TTC549 (cell line): Measurements from ENCODE around the gene NUDT22.

Experiments
- FAIRE-seq: peaks from 2 replicates; lab custom pipeline; 2012; peaks lifted over from hg19 to GRCh38; lab: Jason Lieb, UNC

The NUDT22 gene, protein sequence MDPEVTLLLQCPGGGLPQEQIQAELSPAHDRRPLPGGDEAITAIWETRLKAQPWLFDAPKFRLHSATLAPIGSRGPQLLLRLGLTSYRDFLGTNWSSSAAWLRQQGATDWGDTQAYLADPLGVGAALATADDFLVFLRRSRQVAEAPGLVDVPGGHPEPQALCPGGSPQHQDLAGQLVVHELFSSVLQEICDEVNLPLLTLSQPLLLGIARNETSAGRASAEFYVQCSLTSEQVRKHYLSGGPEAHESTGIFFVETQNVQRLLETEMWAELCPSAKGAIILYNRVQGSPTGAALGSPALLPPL

GRCh38 chr11:64225608-64226506, at the start of gene NUDT22, which contains the start of gene TRPT1:
Gene NUDT22 (plus strand): TSS chr11:64226274. CDS start chr11:64226653, 379 bp downstream.
Gene TRPT1 (minus strand): TSS chr11:64226186. CDS start chr11:64225860, 326 bp downstream.
- no peak for FAIRE-seq

- FAIRE-seq = no peak
Observed at GRCh38 chr11:64176751-64177150, 49.3 kb upstream of the NUDT22 start.

- no peak for FAIRE-seq
Observed at GRCh38 chr11:64178203-64178602, 47.9 kb upstream of the NUDT22 start.

- no peak for FAIRE-seq
Observed at GRCh38 chr11:64178951-64179639, 47.0 kb upstream of the NUDT22 start.

GRCh38 chr11:64180891-64181290, 45.2 kb upstream of the NUDT22 start:
- no peak for FAIRE-seq

DNA sequence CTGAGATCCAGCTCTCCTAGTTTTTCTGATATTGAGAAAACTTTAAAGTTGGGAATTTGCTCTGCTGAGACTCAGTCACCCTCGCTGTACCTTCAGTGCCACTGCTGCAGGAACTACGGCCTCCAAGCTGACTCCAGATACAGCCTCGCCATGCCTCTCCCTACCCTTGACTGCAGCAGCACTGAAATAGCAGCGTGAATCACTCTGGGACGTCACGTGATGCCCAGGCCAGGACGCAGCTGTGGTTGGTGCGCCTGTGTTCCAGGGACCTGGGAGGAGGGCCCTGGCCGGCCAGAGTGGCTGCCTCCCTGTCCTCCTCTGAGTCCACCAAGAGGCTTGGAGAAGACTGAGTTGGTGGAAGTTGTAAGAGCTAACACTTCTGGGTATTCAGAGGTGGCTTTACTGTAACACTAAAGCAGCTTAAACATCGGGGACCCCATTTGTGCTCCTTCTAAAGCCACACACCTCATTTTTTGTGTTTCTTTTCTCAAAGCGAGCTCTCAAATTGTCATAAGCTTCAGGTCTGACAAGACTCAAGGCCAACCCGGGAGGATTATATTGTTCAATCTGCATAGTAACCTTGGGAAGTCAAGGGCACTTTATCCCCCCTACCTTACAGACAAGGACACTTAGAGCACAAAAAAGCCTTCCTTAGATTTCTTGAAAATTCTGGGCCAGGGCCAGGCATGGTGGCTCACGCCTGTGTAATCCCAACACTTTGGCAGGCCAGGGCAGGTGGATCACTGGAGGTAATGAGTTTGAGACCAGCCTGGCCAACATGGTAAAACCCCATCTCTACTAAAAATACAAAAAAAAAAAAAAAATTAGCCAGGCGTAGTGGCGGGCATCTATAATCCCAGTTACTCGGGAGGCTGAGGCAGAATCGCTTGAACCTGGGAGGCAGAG, 44.3 kb upstream of the NUDT22 start:
- FAIRE-seq = no peak

GRCh38 chr11:64183890-64184289, 42.2 kb upstream of the NUDT22 start:
- no peak for FAIRE-seq

DNA sequence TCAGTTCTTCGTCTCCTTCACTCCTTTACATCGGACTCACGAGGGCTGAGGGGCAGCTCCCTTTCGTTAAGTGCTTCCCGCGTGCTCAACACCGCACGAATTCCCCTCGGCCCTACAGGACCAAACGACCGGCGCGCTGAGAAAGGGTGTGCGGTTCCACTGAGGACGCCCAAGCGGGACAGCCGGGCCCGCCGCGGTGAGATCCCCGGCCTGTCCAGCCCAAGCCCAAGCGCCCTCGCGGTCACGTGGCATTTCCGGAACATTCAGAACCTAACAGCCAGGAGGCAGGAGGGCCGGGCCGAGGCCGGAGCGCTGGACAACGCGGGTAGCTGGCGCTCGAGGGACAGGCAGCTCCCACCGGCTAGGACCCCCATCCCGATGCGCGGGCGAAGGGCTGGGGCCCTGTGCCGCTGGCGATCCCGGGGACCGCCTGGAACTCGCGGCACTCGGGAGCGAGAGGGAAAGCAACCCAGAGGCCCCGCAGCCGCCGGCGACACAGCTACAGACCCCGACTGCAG, 40.8 kb upstream of the NUDT22 start:
- no peak for FAIRE-seq

DNA sequence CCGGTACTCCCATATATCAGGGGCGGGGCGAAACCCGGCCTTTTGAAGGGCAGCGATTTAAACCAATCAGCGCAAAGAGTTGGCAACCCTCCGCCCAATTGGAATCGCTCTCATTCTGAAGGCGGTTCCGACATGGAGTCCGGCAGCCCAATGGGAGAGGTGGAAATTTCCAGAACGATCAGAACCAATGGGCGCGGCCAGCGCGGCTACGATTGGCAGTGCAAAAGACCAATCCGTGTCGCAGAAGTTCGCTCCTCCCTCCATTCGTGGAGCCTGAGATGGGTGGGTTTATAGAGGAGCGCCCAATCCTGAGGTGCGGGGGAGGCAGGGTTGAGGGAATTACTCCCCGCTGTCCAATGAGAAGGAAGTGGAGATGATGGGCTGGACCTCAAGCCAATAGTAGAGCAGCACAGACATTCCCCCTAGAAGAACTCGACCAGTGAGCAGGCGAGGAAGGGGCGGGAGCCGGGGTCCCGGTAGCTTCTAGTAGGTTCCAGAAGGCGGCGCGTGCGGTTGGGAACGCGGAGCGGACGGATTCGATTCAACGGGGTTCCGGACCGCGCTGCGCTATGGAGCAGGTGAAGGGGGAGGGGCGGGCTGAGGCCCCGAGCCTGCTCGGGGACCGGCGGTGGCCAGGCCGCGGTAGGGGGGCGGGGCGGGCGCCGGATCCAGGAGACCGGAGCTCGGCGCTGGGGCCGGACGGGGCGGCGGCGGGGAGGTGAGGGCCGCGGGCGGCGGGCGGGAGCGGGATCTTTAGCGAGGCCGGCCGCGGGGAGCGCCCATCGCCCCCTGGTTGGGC, 40.2 kb upstream of the NUDT22 start, which contains the start of gene STIP1:
STIP1 (plus strand) TSS at position 479 of the 799 bp plus-strand sequence; CDS start at position 570, 91 bp downstream.
- FAIRE-seq = peak; percentile 91

DNA sequence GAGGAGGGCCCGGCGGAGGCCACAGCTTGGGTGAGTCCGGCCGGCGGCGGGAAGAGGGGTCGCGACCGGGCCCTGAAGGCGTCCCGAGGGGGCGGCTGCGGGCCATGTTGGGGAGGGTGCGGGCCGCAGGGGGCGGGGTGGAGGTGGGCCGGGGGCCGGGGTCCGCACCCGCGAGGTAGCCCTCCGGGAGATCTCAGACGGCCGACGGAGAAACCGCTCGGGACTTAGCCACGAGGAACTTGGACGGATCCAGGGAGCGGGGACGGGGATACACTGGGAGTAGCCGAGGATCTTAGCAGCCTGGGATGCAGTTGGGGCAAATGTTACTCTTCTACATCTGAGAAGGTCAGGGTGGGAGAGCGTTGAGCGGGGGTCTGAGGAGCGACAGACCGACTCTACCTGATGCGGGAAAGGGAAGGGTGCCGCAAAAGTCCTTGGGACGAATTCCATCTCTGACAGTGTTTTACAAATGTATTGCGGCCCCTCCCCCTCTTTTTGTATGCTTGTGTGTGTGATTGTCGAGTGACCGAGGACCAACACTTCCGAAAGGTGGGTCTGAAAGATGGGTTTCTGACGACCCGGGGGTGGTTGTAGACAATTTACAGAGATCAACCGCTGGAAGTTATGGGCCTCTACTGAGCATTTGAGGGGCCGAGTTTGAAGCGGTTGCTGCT, 39.4 kb upstream of the NUDT22 start:
- FAIRE-seq = no peak

DNA sequence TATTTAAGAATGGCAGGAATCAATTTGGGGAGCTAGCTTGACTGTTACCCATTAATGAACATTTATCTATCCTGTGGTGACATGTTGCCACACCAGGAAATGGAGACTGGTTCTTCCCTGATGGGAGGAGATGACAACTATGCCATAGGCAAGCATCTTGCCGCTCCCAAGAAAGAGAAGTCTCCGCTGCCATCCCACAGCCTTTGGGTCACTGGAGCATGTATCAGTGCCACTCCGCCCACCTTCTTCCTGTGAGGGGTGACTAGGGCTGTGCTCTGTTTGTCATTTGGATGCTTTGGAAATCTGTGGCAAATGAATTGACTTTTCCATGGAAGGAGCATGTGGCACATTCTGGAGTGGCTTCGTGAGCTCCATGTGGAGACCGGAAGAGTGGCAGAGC, 33.6 kb upstream of the NUDT22 start:
- no peak for FAIRE-seq

GRCh38 chr11:64196626-64197025, 29.4 kb upstream of the NUDT22 start:
- no peak for FAIRE-seq

DNA sequence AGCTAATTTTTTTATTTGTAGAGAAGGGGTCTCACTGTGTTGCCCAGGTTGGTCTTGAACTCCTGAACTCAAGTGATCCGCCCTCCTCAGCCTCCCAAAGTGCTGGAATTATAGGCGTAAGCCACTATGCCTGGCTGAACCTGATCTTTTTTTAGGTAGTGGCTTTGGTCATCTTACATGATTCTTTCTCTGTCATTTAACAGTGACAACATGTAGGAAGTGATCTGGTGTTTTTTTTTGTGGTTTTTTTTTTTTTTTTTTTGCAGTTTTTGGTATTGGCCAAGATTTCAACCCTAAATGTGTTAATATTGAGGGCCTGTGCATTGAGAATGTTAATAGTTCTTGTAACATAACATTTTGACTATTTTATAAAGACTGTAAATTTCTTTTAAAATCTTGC, 27.6 kb upstream of the NUDT22 start:
- no peak for FAIRE-seq

DNA sequence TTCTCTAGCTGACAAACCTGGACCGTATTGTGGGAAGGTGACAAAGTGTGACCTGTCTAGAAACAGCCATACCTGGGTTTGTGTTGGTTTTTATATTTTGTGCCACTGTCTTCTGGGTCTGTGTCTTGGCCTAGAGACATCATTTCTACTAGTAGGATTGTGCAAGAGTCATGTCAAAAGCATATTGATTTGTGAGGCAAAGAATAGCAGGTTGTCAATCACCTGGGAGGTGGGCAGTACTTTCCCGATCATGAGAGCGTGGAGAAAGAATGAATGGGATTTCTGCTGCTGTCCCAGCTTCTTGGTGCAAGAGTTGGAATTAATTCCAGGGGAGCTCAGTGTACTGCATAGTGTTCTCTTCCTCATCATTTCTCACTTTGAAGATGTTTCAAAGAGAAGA, 24.5 kb upstream of the NUDT22 start:
- no peak for FAIRE-seq

DNA sequence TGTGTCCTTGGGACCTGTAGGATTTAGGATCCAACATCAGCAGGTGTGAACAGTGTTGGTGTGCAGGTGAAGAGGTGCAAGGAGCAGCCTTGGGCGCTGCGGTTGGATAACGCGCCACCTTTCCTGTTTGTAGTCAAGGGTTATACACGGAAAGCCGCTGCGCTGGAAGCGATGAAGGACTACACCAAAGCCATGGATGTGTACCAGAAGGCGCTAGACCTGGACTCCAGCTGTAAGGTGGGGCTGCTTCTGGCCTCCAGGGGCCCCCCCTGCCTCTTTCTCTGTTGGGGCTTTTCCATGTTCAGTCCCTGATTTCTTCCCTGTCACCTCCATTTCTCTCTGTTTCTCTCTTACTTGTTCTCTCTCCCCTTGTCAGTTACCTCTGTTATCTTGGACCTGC, 23.1 kb upstream of the NUDT22 start:
- FAIRE-seq = no peak

DNA sequence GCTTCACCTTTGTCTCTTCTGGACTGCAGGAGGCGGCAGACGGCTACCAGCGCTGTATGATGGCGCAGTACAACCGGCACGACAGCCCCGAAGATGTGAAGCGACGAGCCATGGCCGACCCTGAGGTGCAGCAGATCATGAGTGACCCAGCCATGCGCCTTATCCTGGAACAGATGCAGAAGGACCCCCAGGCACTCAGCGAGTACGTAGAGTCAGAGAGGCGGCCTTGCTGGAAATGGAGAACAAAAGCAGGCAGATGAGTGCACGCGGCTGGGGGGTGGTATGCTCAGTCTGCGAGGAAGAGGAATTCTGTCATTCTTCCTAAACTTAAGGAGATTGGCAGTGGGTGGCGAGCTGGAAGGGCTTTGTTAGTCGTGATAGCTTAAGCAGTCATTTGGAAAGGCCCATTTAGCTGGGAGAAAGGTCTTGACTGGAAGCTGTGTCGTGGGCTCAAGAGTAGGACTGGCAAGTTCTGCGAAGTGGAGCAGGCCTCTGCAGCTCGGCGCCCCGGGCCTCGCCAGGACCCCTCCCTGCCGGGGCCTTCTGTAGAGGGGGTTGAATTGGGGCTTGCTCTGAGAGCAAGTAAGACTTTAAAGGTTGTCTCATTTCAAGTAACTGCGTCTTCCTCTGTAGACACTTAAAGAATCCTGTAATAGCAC, 22.5 kb upstream of the NUDT22 start:
- FAIRE-seq = no peak

DNA sequence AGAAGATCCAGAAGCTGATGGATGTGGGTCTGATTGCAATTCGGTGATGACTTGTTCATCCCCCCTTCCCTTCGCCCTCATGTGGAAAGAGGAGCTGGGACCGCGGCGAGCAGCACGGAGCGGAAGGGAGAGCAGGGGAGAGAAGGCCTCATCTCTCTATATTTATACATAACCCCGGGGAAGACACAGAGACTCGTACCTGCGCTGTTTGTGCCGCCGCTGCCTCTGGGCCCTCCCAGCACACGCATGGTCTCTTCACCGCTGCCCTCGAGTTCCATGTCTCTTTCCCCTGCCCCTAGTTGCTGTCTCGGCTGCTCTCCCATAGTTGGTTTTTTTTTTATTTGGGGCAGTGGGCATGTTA, 22.0 kb upstream of the NUDT22 start:
- FAIRE-seq = no peak

DNA sequence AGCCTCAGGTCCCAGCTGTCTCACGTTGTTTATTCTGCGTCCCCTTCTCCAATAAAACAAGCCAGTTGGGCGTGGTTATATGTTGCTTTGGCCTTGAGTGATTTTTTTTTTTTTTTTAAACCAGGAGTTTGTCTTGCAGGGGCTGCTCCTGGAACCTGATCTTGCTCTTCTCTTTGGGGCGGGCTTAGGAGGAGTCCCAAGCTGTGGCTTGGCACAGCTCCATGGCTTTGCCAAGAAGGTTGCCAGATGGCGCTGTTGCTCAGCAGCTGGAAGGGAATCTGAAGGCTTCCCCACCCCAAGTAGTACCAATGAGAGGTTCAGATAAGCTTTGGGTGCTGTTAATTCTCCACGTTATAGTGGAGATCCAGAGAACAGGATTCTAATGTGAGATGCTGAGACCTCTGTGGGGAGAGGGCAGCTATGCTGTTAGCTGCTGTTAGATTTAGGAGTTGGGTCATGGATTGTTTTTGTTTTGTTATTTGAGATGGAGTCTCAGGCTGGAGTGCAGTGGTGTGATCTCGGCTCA, 21.5 kb upstream of the NUDT22 start:
- no peak for FAIRE-seq
